GM18870 (cell line): ENCODE data around the gene MIPOL1.
"Not testable (repeated sequence)": the region's sequence is repeated elsewhere in the genome, so short reads cannot be mapped to it uniquely, and the experiment has no call there.

Experiments
- ATAC-seq: cut with Tn5 transposase; IDR thresholded peaks from one replicate; pipeline ENCODE4 v1.9.1; 2021; ENCODE audit warnings: moderate library complexity; ENCODE audit not compliant: unreplicated experiment

The MIPOL1 gene

GRCh38 chr14:37197421-37198272 lies at the start of gene MIPOL1:
MIPOL1 (plus strand) TSS chr14:37197937; CDS start chr14:37247889, 49,952 bp downstream.
- ATAC-seq = no peak

GRCh38 chr14:37150414-37150813 lies 47.3 kb upstream of the MIPOL1 start:
- no peak for ATAC-seq

- ATAC-seq = no peak
Observed at GRCh38 chr14:37153005-37153404, 44.7 kb upstream of the MIPOL1 start.

GRCh38 chr14:37153483-37153882 lies 44.3 kb upstream of the MIPOL1 start:
- ATAC-seq = no peak

GRCh38 chr14:37157987-37158386 lies 39.8 kb upstream of the MIPOL1 start:
- ATAC-seq = no peak

GRCh38 chr14:37162307-37162706 lies 35.4 kb upstream of the MIPOL1 start:
- ATAC-seq = not testable (repeated sequence)

- no peak for ATAC-seq
Observed at GRCh38 chr14:37165794-37166193, 31.9 kb upstream of the MIPOL1 start.

- ATAC-seq = no peak
Observed at GRCh38 chr14:37167151-37168047, 30.3 kb upstream of the MIPOL1 start.

GRCh38 chr14:37168721-37169120 lies 29.0 kb upstream of the MIPOL1 start:
- no peak for ATAC-seq

GRCh38 chr14:37170237-37170636 lies 27.5 kb upstream of the MIPOL1 start:
- ATAC-seq = no peak

- no peak for ATAC-seq
Observed at GRCh38 chr14:37170993-37171392, 26.7 kb upstream of the MIPOL1 start.

GRCh38 chr14:37171678-37172023 lies 26.1 kb upstream of the MIPOL1 start:
- ATAC-seq = no peak

GRCh38 chr14:37172024-37172869 lies 25.5 kb upstream of the MIPOL1 start, which contains the start of gene SLC25A21:
SLC25A21 (minus strand) TSS chr14:37172606.
- no peak for ATAC-seq

- ATAC-seq = no peak
Observed at GRCh38 chr14:37172936-37173614, 24.7 kb upstream of the MIPOL1 start.

GRCh38 chr14:37179896-37180502 lies 17.7 kb upstream of the MIPOL1 start:
- no peak for ATAC-seq

GRCh38 chr14:37180886-37181285 lies 16.9 kb upstream of the MIPOL1 start:
- ATAC-seq = not testable (repeated sequence)

- no peak for ATAC-seq
Observed at GRCh38 chr14:37181441-37181840, 16.3 kb upstream of the MIPOL1 start.

GRCh38 chr14:37184520-37184919 lies 13.2 kb upstream of the MIPOL1 start:
- ATAC-seq = not testable (repeated sequence)

GRCh38 chr14:37185670-37186069 lies 12.1 kb upstream of the MIPOL1 start:
- no peak for ATAC-seq

GRCh38 chr14:37186865-37187264 lies 10.9 kb upstream of the MIPOL1 start:
- ATAC-seq = no peak
